ENCODE results near the gene TNFRSF18.
A peak's percentile ranks its signal among the peaks of the same experiment; 100 is the strongest.

Gene TNFRSF18

GRCh38 chr1:1240348-1240732, 33.9 kb upstream of the TNFRSF18 start:
- no peak for DNase-seq

- no peak for DNase-seq
These were observed 33.4 kb upstream of the TNFRSF18 start for GRCh38 chr1:1239614-1240347.

- DNase-seq, result no peak
These were observed 32.8 kb upstream of the TNFRSF18 start for GRCh38 chr1:1239227-1239613.

- DNase-seq, result no peak
These were observed 32.3 kb upstream of the TNFRSF18 start for GRCh38 chr1:1238702-1239178.

- DNase-seq, result no peak
These were observed 31.7 kb upstream of the TNFRSF18 start for GRCh38 chr1:1237874-1238701.

GRCh38 chr1:1236945-1237873, 30.8 kb upstream of the TNFRSF18 start:
- no peak for DNase-seq

GRCh38 chr1:1236176-1236763, 29.9 kb upstream of the TNFRSF18 start:
- DNase-seq, result no peak

- DNase-seq, result no peak
These were observed 28.8 kb upstream of the TNFRSF18 start for GRCh38 chr1:1235016-1235744.

GRCh38 chr1:1234180-1234808, 27.9 kb upstream of the TNFRSF18 start:
- no peak for DNase-seq

GRCh38 chr1:1233567-1233892, 27.1 kb upstream of the TNFRSF18 start:
- DNase-seq, result no peak

GRCh38 chr1:1232796-1233566, 26.6 kb upstream of the TNFRSF18 start:
- no peak for DNase-seq

- DNase-seq, result peak in 1 of 2 experiments; percentile 47
These were observed 25.9 kb upstream of the TNFRSF18 start, which contains the start of gene B3GALT6 for GRCh38 chr1:1232208-1232795. Gene B3GALT6, plus strand, starts transcription at chr1:1232237. Its CDS starts 42 bp downstream, at chr1:1232279.

GRCh38 chr1:1231400-1232207, 25.2 kb upstream of the TNFRSF18 start, which contains the start of gene SDF4:
Gene SDF4, minus strand, starts transcription at chr1:1232001. Its CDS starts 3,229 bp downstream, at chr1:1228772.
- peak; percentile 96 to 97 for DNase-seq

- DNase-seq, result no peak
These were observed 24.4 kb upstream of the TNFRSF18 start for GRCh38 chr1:1230656-1231399.

GRCh38 chr1:1229770-1230169, 23.4 kb upstream of the TNFRSF18 start:
- DNase-seq, result no peak

- no peak for DNase-seq
These were observed 22.4 kb upstream of the TNFRSF18 start for GRCh38 chr1:1228596-1229321.

- no peak for DNase-seq
These were observed 21.8 kb upstream of the TNFRSF18 start for GRCh38 chr1:1228187-1228586.

- DNase-seq, result no peak
These were observed 21.0 kb upstream of the TNFRSF18 start for GRCh38 chr1:1227386-1227785.
